ENCODE results near the gene CDK3.
"Not testable (repeated sequence)": the region's sequence is repeated elsewhere in the genome, so short reads cannot be mapped to it uniquely, and the experiment has no call there.

CDK3 gene

DNA sequence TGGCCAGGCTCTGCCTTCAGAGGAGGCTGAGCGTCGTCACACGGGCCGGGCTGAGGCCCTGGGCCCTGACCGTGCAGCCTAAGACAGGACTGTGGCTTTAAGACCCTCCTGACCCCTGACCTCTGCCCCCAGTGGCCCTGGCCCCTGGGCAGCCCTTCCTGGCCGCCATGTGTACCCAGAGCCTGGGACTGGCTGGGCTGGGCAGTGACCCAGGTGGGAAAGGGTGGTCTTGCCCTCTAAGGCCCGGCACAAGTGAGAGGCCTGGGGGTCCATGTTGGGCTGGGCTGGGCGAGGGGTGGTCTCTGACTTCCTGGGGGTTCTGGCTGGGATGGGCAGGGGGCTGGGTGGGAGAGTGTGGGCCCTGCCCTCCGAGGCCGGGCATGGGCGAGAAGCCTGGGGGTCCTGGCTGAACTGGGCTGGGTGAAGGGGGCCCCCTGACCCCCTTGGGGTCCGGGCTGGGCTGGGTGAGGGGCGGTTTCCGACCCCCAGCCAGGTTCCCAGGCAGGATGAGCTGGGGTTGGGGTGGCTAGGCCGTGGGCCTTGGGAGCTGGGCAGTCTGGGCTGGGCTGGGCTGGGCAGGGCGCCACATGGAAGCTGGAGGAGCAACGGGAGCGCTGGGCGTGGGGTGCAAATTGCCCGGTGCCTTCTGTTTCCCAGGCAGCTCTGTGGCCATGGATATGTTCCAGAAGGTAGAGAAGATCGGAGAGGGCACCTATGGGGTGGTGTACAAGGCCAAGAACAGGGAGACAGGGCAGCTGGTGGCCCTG lies at the start of gene CDK3:
Gene CDK3, plus strand, starts transcription at position 101 of the 767 bp plus-strand sequence. Its CDS starts 571 bp downstream, at position 672.
- TF ChIP-seq, protein P1, sequence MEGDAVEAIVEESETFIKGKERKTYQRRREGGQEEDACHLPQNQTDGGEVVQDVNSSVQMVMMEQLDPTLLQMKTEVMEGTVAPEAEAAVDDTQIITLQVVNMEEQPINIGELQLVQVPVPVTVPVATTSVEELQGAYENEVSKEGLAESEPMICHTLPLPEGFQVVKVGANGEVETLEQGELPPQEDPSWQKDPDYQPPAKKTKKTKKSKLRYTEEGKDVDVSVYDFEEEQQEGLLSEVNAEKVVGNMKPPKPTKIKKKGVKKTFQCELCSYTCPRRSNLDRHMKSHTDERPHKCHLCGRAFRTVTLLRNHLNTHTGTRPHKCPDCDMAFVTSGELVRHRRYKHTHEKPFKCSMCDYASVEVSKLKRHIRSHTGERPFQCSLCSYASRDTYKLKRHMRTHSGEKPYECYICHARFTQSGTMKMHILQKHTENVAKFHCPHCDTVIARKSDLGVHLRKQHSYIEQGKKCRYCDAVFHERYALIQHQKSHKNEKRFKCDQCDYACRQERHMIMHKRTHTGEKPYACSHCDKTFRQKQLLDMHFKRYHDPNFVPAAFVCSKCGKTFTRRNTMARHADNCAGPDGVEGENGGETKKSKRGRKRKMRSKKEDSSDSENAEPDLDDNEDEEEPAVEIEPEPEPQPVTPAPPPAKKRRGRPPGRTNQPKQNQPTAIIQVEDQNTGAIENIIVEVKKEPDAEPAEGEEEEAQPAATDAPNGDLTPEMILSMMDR (IDR thresholded peaks at IDR 0.05; ENCODE audit: low read length, missing control alignments), result no peak
- no peak for DNase-seq (ENCODE audit: low read depth)
- H3K4me3 ChIP-seq (replicated peaks; ENCODE audit: low read depth, low read length), result no peak within 1 kb of the TSS

DNA sequence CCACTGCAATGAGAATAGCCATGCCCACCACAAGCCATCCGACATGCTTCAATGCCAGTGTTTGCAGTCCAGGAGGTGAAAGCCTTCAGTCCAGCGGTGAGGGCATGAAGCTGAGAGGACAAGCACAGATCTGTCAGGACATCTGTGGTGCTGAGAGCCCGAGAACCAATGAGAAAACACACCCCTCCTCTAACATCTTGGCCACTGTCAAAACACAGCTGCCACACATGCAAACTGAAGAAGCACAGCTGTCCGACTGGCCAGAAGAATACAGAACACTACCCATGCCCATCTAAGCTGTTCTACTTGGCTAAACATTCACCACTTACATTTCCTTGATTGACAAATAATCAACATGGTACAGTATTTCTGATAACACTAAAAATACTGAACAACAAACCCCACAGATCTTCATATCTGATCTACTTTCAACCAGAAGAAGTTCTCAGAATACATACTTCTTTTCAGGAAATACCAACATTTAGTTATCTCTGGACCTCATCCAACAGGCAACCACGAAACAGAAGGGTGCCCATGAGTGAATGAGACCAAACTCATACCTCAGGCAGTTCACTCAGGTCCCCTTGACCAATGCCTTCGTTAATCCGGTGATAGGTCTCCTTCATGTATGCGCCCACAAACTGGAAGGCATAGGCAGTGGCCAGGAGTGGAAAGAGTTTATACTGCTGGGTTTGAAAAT lies 49.6 kb upstream of the CDK3 start:
- TF ChIP-seq, protein P1 (IDR thresholded peaks at IDR 0.05; ENCODE audit: low read length, missing control alignments), result no peak
- peak; percentile 18 for DNase-seq (ENCODE audit: low read depth)
- no peak overlapping the region for H3K4me3 ChIP-seq (replicated peaks; ENCODE audit: low read depth, low read length)

DNA sequence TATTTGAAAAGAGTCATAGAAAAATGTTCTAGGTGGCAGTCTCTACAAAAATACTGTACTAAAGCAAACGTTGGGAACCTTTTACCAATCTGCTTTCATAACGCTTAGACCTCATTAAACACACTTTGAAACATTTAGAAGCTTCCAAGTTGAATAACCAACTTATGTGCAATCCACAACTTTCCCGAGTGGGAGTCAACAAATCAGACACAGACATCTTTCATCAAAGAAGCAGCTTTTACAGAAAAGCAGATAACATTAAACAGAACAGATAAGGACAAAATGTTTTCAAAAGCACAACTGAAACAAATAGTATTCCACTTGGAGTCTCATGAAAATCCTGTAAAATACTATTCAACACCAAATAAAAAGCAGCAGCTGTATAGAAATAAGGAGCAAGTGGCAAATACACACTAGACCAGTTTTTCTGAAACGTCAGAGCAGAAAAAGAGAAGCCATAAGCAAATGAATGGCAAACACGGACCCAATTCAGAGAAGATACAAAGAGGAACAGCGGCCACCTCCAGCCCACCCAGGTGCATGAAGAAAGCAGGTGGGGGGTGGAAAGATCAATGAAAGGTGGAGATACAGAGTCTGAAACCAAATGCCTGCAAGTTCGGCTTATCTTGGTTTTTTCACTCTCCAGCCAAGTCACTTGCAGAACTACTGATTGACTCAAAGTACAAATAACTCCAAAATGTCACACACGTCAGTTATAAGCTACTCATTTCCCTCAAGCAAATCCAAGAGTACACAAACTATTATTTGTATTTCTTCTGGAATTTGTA lies 41.4 kb upstream of the CDK3 start:
- peak; percentile 14 for DNase-seq (ENCODE audit: low read depth)
- TF ChIP-seq, protein P1 (IDR thresholded peaks at IDR 0.05; ENCODE audit: low read length, missing control alignments), result no peak

DNA sequence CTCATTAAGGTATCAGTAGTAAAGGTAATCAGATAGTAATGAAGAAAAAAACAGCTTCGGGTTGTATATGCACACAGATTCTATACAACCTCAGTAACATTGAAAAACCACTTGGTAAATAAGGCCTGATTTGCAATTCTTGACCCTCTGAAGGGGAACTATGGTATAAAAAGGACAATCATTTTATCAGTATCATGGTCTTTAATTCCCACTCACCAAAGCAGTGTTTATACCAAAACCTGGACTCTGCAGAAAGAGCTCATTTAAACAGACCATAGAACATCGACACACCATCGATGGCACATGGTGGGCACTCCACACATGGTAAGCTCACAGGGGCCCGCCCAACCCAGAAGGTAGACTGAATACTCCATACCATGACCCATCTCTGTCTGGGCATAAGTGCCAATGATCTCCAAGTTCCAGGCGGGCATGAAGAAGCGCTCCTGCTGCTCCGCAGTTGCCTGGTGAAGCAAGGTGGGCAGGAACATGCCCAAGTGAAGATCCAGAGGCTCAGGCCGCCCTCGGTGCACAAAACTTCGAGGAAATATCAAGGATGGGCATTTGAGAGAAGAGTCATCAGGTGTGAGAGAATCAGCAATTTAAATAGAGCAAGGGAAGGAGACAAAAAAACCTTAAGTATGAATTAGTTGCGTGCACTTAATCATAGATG lies 40.7 kb upstream of the CDK3 start:
- H3K4me3 ChIP-seq (replicated peaks; ENCODE audit: low read depth, low read length), result no peak overlapping the region
- no peak for DNase-seq (ENCODE audit: low read depth)
- TF ChIP-seq, protein P1 (IDR thresholded peaks at IDR 0.05; ENCODE audit: low read length, missing control alignments), result no peak

More for the DNA sequence above, 41.4 kb upstream of the CDK3 start:
- no peak overlapping the region for H3K4me3 ChIP-seq (replicated peaks; ENCODE audit: low read depth, low read length)

GRCh38 chr17:75965468-75965867 lies 35.2 kb upstream of the CDK3 start:
- TF ChIP-seq, protein P1 (IDR thresholded peaks at IDR 0.05; ENCODE audit: low read length, missing control alignments), result no peak
- H3K4me3 ChIP-seq (replicated peaks; ENCODE audit: low read depth, low read length), result no peak overlapping the region
- no peak for DNase-seq (ENCODE audit: low read depth)

- not testable (repeated sequence) for H3K4me3 ChIP-seq (replicated peaks; ENCODE audit: low read depth, low read length); DNase-seq (ENCODE audit: low read depth)
Measured at GRCh38 chr17:75969044-75969443, 31.6 kb upstream of the CDK3 start.
